Fibroblast of peridontal ligament (primary cell): Measurements from ENCODE around the gene ARL3.

ENCODE experiments used
- DNase-seq: peaks from one replicate; pipeline ENCODE4 v3.0.0-alpha.2; 2010; ENCODE audit errors: extremely low read depth

Gene ARL3

DNA sequence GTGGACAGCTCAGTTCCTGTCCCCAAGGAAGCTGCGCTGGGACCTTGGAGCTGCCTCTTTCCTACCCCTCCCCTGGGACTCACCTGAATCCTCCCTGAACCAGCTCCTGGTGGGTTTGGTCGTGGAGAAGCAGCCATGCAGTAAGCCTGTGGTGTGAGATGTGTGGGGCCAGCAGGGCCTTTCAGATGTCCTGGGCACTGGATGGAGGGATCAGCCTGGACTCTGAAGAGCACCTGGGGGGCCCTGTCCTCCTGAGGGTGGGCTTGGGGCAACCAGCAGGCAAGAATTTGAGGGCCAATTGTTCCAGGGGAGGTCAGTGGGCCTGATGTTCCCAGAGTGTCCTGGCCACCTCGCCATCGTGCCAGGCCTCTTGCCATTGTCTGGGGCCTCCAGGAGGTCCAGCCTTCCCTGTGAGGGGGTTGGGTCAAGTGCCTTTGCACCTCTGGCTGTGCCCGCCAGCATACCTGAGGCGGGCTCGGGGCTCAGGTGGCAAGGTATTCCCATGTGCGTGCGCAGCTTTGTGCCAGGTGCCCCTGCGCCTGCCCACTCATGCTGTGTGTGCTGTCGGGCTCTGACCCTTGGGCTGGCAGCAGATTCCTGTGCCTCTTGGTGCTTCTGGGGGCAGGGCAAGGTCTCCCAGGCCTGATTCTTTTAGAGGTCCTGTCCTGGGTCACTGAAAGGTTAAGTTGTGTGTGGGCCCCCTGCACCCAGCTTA lies 62.6 kb downstream of the ARL3 start:
- DNase-seq, result no peak

DNA sequence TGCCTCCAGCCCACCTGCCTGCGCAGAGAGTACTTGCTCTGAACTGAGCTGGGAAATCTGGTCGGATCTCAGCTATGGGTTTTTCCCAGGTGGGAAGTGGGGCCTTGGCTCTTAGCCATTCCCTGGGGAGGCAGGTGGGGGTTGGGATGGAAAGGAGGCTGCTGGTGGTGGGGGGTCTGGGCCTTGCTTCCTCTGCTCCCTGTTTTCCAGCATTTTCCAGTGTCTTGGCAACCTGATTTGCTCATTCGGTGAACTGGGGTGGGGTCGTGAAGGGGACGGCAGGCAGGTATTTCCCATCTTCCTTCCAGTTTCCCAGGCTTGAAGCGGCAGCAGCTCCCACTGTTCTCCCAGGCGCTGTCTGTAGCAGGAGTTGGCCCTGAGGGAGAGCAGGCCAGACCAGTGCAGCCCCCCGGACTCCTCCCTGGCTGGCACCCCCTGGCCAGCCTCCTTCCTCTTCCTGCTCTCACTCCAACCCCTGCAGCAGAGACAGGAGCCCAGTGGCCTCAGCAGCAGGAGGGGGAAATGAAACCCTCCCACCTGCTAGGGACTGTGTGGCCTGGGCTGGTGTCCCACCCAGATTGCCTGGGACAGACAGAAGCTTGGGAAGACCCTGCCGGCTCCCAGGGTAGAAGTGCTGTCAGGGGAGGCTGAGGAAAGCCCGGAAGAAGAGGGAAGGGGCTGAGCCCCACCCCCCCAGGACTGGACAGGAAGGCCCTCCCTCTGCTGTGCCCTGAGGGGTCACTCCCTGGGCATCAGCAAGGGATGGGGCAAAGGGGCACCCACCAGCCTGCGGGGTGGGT lies 63.3 kb downstream of the ARL3 start:
- DNase-seq, result no peak

DNA sequence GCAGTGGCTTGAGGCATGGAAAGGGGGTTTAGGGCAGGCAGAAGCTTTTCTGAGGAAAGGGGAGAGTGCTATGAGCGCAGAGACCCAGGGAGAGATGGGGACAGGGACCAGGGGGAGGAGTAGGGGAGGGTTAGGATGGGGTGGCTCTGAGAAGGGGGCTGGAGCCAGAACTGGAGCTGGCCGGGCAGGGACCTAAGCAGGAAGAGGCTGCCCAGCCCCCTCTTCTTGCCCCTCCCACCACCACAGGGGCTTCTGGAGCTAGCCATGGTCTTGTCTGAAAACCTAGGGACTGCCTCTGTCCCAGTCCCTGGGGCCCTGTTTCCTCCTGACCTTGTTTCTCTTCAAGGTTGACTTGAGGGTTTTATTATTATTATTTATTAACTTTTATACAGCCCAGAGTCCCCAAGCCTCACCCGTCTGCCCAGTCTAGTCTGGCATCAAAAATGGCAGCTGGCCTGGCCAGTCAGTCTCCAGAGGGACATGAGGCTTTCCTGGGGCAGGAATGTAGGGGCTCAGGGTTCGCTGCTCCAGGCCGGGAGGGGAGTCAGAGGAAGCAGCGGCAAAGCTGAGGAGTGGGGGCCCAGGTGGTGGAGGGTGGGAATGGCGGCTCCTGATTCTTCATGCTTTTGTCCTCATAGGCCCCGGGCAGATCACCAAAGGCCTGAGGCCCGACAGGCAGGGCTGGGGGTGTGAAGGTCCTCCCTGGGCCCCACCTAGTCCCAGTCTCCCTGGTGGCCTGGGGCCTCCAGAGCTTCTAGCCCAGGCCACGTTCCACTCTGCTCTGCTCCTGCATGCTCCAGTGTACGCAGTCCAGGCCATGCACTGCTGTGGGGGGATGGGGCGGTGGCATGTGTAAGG lies 64.2 kb downstream of the ARL3 start:
- no peak for DNase-seq

DNA sequence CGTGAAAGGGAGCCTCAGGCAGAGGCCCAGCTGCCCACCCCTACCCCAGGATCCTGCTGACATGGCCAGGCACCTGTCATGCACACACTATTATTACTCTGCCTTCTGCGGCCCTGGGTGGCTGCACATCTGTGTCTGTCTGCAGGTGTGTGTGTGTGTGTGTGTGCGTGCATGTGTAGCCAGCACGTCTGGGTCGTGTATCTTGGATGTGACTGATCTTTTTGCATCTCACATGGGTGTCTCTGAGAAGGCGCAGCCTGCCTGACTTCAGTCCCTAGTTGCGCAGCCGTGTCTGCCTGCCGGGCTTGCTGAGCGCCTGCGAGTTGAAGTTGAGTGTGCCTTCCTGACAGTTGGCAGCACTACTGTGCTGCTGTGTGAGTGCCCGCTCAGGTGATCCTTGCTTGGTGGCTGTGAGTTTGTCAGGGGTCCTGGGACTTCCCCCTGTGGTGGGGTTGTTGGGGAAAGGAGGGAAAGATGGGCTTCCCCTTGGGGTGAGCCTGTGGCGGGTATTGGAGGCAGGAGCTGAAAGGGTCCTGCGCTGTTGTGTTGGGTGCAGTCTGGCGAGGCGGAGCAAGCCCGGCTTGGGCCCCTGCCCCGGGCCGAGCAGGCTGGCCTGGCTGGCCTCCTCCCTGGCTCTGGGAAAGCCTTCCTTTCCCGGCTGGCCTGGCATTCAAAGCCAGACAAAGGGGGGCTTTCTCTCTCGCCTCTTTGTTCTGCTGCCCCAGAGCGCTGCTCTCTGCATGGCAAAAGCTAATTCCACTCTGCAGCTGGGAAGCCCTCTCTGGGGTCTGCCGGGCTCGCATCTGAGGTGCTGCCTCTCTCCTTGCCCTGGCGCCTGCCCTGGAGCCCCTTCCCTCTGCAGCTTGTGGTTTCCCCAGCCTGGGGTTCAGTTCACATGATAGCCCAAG lies 65.1 kb downstream of the ARL3 start:
- no peak for DNase-seq

DNA sequence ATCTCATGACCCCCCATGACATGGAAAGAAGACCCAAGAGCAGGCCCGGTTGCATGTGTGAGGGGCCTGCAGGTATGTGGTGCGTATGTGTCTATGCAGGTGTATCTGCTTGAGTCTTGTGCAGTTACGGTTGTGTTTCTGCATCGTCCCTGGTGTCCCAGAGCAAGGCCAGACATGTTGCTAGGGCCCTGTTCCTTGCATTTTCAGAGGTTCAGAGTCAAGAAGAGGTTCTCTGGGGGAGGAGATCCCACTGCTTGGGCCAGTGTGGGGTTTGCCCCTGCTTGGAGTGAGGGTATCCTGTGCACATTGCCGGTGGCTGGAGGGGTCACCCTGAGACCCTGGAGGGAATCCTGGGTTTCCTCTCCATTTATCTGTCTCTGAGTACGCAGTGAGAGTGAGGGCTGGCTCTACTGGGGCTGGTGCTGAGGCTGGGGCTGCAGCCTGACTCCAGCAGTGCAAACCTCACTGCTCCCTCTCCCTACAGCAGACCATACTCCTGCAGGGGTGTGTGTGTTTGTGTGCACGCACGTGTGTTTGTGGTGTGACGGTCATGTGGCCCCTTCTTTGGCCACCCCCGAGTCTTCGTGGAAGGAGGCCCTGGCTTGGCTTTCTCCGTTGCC lies 65.8 kb downstream of the ARL3 start:
- no peak for DNase-seq

DNA sequence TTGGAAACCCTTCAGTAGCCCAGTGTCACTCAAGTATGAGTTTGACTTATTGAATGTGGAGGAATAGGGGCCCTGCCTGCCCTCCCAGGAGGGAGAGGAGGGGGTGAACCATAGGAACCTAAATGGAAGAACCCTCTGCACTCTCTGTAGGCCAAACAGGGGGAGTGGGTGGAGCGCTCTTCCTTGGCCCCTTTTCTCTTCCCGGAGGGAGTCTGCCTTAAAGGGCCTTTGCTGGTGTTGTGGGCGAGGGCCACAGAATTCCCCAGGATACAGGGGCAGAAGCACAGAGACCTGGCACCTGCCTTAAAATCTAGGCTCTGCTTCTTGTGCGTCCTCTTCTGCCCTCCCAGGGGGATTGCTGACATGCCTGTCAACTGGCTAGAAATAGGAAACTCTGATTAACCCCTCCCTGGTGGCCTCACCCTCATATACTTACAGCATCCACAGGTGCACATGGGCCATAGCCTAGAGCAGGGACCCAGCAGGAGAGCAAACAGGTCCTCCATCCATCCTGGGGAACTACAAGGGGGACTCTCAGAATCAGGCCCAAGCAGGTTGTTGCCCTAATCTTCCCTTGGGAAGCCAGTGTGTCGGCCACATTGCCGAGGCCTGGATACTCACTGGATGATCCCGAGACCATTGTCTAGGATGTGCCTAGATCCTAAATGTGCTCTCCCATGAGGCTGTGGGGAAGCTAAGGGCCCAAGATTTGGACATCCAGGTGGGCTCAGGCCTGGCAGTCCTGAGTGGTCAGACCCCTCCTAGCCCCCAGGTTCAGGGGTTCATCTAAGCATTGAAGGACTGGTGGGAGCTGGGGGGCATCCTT lies 66.5 kb downstream of the ARL3 start:
- DNase-seq, result no peak

DNA sequence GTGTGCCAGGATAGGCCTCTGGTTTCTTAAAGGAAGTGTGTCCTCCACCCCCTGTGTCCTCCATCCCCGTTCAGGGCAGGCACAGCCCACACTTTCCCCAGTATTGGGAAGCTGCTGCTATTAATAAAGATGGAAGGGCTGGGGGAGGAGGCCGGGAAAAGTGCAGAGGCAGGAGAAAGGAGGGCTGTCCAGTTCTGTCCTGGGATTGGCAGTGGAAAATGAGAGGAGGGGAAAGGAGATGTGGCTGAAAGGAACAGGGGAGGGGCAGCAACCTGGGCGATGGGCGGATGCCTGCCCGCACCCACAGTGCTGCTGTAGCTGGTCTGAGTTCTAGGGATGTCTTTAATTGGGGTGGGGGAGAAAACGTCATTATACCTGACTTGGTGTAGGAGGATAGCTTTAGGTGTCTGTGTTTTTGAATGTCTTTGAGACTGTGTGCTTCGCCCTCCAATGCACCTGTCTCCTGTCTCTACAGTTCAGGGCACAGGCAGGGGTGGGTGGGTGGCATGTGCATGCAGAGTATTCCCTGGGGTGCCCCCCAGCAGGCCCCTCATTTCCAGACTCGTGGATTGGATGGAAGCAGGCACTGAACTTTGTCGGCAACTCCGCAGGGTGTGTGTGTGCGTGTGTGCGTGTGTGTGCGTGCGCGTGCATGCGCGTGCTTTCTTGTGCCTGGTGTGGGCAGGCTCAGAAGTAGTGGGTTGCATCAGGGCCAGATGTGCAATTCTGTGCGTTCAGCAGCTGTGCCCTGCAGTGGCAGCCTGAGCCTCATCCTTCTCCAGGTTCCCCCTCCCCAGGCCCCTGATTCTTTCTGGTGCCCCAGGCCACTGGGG lies 67.4 kb downstream of the ARL3 start:
- peak; percentile 56 for DNase-seq

DNA sequence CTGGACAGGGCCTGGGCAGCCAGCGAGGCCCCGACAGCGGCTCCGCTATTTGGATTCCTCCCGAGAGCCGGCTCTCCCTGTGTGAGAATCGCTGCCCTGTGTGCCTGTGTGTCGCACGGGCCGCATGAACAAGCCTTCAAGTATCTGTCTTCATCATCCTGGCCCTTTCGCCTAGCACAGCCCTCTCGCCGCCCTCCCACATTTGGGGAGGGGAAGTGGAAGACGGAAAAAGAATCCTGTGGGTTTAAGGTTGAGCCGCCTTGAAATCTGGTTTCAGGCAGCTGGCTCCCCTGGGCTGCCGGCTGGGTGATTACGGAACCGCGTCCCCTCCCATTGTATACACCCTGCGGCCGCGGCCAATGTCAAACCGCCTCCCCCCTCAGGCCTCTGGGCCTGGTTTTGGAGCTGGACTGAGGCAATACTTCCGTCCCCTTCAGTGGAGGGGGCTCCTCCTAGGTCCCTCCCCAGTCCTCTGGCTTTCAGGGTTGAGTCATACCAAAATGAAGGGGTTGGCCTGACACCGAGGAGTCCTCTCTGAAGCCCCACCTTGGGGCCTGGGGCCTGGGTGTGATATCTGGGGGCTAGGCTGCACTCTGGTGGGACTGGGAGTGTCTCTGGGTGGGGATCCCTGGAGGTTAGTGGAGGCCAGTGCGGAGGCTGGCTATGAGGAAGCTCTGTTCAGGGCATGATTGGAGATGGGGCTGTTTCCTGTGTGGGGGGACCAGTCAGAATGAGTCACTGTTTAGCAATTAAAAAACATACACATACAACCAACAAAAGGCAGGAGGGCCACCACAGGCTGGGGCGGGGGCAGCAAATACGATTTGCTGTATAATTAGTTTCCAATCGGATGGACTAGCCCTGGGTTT lies 68.2 kb downstream of the ARL3 start:
- DNase-seq, result peak; percentile 97

DNA sequence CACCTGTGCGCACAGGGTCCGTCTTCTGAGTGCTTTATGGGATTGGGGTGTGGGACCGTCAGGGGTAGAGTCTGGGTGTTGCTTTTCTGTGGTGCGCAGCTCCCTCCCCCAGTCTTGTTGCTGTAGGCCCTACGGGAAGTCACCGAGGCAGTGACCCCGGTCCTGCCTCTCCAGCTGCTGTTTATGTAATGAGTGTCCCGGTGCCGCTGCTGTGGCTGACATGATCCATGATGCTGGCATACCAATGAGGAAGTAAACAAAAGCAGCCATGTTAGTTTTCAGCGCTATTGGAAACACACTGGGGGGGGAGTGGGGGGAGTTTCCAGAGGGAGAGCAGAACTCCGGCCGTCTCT lies 68.8 kb downstream of the ARL3 start:
- no peak for DNase-seq

DNA sequence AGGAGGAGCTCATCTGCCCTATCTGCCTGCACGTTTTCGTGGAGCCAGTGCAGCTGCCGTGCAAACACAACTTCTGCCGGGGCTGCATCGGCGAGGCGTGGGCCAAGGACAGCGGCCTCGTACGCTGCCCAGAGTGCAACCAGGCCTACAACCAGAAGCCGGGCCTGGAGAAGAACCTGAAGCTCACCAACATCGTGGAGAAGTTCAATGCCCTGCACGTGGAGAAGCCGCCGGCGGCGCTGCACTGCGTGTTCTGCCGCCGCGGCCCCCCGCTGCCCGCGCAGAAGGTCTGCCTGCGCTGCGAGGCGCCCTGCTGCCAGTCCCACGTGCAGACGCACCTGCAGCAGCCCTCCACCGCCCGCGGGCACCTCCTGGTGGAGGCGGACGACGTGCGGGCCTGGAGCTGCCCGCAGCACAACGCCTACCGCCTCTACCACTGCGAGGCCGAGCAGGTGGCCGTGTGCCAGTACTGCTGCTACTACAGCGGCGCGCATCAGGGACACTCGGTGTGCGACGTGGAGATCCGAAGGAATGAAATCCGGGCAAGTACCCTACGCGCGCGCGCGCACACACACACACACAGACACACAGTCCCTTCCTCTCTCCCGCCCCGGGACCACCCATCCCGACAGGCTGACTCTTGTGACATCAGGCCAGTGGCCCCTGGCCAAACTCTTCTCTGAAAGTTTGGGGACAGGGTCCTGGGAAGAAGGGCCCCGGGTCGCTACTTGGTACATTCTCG lies 69.4 kb downstream of the ARL3 start:
- DNase-seq, result peak; percentile 54

DNA sequence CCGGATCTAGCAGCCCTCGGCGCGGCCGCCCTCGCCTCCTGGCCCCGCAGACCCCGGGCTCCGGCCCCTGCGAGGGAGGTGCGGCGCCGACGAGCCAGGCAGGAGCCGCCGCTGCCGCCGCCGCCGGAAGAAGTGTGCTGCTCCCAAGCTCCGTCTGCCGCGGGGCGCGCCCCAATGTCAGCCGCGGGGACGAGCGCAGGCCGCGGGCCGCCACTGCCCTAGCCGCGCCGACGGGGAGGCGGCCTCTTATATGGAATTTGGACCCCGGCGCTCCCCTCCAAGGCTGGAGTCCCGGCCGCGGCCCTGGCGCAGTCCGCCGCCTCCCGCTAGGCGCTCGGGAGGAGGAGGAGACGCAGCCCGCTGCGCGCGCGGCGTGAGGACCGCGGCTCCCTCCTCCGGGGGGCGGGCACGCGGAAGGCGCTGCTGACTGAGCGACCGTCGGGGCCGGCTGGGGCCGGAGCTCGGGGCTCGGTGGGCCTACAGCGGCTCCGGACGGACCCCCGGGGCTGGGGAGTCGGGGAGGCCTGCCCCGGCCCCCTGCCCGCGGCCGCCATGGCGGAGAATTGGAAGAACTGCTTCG lies 70.0 kb downstream of the ARL3 start, which contains the start of gene TRIM8:
TRIM8 (plus strand) TSS at position 414 of the 580 bp plus-strand sequence; CDS start at position 553, 139 bp downstream.
- DNase-seq, result no peak

DNA sequence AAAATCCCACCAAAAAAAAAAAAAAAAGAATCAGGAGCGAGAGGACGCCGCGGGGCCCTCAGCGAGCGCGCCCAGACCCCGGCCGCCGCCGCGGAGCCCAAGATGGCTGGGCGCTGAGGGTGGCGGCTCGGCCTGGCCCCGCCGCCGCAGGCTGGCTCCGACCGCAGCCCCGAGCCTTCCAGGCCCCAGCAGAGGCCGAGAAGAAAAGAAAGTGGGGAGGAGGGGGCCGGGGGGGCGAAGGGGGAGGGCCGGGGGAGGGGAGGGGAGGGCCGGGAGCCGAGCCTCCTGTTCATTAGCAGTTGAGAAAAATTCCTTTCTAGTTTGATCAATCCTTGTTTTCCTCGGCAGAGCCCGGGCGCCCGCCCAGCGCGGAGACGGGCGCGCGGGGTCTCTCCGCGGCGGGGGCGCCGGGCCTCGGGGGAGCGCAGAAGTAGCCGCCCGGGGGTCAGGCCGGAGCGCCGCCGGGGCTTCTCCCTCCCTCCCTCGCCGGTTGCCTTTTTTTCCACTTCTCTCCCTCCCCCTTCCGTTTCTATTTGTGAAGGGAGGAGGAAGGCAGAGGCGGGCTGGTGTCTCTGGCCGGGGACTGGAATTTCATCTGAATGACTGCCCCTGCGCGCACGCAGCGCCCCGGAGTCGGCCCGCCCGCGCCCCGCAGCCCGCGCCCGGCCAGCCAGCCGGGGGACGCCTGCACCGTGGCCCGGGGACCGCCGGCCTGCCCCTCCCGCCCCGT lies 70.7 kb downstream of the ARL3 start:
- peak; percentile 69 for DNase-seq

DNA sequence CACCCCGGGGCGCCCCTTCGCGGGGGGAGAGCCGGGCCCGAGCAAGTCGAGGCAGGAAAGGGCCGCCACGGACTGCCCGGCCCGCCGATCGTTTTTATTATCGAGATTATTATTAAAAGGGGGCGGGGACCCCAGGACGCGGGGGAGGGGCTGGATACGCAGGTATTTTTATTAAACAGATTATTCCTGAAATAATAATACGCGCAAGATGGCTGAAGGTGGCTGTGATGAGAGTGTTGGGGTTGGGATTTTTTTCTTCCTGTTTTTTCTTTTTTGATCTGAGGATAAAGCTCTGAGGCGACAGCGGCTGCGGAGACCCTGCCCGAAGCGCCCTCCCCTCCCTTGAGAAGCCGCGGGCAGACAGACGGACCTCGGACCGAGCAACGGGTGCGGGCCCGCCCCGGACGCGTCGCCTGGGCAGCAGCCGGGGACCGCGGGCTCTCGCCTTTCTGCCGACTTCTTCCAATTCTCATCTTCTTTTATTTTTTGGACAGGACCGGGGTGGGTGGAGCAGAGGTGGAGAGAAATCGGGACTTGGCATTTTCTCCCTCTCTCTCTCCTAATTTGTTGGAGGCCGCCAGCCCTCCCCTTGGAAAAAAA lies 71.4 kb downstream of the ARL3 start:
- DNase-seq, result peak; percentile 82

DNA sequence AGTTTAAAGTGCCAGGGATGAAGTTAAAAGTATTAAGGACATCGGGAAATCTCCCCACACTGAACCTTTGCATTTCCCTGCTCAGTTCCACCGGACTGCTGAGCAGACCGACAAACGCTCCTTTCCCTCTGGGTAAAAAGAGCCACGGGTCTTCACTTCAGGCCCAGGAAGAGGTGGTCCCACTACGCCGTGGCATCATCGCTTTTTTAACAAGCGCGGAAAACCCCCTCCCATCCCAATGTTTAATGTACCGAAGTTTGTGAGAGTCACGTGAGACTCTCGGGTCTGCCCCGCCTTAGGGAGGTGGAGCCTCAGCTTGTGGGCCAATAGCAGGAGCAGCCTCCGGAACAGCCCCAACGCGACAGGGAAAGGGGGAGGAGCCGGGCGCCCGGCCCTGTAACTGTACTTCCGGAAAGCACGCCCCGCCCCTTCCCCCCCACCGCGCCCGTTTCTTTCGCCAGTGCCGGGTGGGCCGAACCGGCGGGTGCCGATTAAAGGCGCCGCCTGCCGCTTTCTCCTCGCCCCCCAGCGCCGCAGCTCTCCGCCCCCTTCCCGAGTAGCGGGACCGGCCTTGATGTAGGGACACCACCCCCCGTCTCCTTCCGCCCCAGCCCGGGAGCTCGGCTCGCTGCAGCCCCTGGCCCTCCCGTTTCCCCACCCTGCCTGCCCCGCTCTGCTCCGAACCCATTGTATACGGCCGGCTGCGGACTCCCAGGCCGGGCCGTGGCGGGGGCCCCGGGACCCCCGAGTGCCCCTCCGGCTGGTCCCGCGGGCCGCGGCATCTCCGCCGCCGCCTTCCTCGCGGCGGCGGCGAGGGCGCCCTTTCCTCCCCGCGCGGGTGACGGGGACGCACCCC lies 72.1 kb downstream of the ARL3 start:
- DNase-seq, result peak; percentile 95

DNA sequence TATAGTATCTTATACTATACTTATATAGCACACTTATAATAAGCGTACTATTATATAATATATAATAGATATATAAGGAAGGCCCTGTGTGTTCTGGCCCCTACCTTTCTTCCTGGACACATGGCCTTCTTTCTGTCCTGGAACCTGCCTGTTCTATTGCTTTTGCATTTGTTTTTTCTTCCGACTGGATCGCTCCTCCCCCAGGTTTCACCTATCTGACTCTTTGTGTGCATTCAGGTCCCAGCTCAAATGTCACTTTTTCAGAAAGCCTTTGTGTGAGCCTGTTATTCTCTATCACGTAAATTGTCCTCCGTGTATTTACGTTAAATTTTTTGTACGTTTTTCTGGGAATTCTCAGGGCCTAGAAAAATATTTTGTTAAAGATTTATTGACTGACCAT lies 72.8 kb downstream of the ARL3 start:
- DNase-seq, result no peak
